GM23338 (cell line): Measurements from ENCODE around the gene SUPT6H. TPM values are rescaled to one million over a fixed set of nuclear protein-coding genes. Genes with fewer than 3 reads are reported as not detected.

ENCODE experiments used
- ATAC-seq: fragments of 200-7000 bp; cut with Tn5 transposase; 3 replicates; pipeline ENCODE4 v1.9.1; 2020
- DNase-seq: peaks from one replicate; pipeline ENCODE4 v3.0.0-alpha.2; 2015; ENCODE audit warnings: low spot score
- H2AFZ ChIP-seq: fragments of 200-600 bp; sonication (generic); 2 replicates; pipeline ENCODE4 v1.8.0; 2016; ENCODE audit warnings: antibody characterized with exemption, mild to moderate bottlenecking, moderate library complexity
- H3F3A ChIP-seq: fragments of 200-600 bp; sonication (generic); replicated peaks from 2 replicates; pipeline ENCODE4 v1.8.0; 2017; ENCODE audit warnings: antibody characterized with exemption, mixed run types, low read depth
- H3K27ac ChIP-seq: fragments of 200-600 bp; sonication (generic); 2 replicates; pipeline ENCODE4 v1.6.1; 2016; ENCODE audit warnings: low read depth
- H3K27me3 ChIP-seq: fragments of 200-600 bp; sonication (generic); 2 replicates; pipeline ENCODE4 v1.8.0; 2016; ENCODE audit warnings: mild to moderate bottlenecking, mixed run types, moderate library complexity; ENCODE audit not compliant: insufficient read depth
- H3K36me3 ChIP-seq: fragments of 200-600 bp; sonication (generic); 2 replicates; pipeline ENCODE4 v1.8.0; 2016; ENCODE audit warnings: mild to moderate bottlenecking; ENCODE audit not compliant: insufficient read depth
- H3K4me1 ChIP-seq: fragments of 200-600 bp; sonication (generic); 2 replicates; pipeline ENCODE4 v1.8.0; 2016; ENCODE audit warnings: mild to moderate bottlenecking, moderate library complexity; ENCODE audit not compliant: insufficient read depth
- H3K4me2 ChIP-seq: fragments of 200-600 bp; sonication (generic); 2 replicates; pipeline ENCODE4 v1.7.1; 2017; ENCODE audit warnings: mixed run types
- H3K4me3 ChIP-seq: fragments of 200-600 bp; sonication (generic); 2 replicates; pipeline ENCODE4 v1.6.1; 2016; ENCODE audit warnings: mixed run types
- H3K79me2 ChIP-seq: fragments of 200-600 bp; sonication (generic); replicated peaks from 2 replicates; pipeline ENCODE4 v1.8.0; 2017; ENCODE audit warnings: mild to moderate bottlenecking; ENCODE audit not compliant: insufficient read depth
- H3K9me2 ChIP-seq: fragments of 200-600 bp; sonication (generic); 2 replicates; pipeline ENCODE4 v1.8.0; 2017; ENCODE audit not compliant: insufficient read depth
- H4K20me1 ChIP-seq: fragments of 200-600 bp; sonication (generic); replicated peaks from 2 replicates; pipeline ENCODE4 v1.8.0; 2017; ENCODE audit warnings: mild to moderate bottlenecking; ENCODE audit not compliant: insufficient read depth
- H3K27ac Mint-ChIP-seq: 2 replicates; pipeline ENCODE4 v1.8.0; 2020; ENCODE audit warnings: inconsistent platforms, mild to moderate bottlenecking, moderate library complexity, mixed read lengths
- H3K27me3 Mint-ChIP-seq: 3 replicates; pipeline ENCODE4 v1.8.0; 2022; ENCODE audit warnings: low read depth, mild to moderate bottlenecking, moderate library complexity, mixed read lengths, inconsistent platforms; ENCODE audit not compliant: insufficient read depth, poor library complexity
- H3K36me3 Mint-ChIP-seq: 3 replicates; pipeline ENCODE4 v1.8.0; 2021; ENCODE audit warnings: low read depth, mild to moderate bottlenecking, inconsistent platforms, moderate library complexity, mixed read lengths
- H3K4me1 Mint-ChIP-seq: 3 replicates; pipeline ENCODE4 v1.8.0; 2020; ENCODE audit warnings: mild to moderate bottlenecking, inconsistent platforms, mixed read lengths
- H3K4me3 Mint-ChIP-seq: 3 replicates; pipeline ENCODE4 v1.8.0; 2021; ENCODE audit warnings: moderate library complexity, mild to moderate bottlenecking, inconsistent platforms, mixed read lengths
- H3K9me3 Mint-ChIP-seq: 3 replicates; pipeline ENCODE4 v1.8.0; 2020; ENCODE audit warnings: moderate library complexity, mild to moderate bottlenecking, inconsistent platforms, mixed read lengths
- CREB1 ChIP-seq: fragments of 250-450 bp; sonication (Bioruptor Pico); IDR thresholded peaks from 2 replicates; pipeline ENCODE4 v1.5.0; 2020; ENCODE audit warnings: low read depth, mild to moderate bottlenecking, moderate library complexity
- POLR2AphosphoS5 ChIP-seq: IDR thresholded peaks from 2 replicates; pipeline ENCODE4 v1.6.1; 2016; ENCODE audit warnings: antibody characterized with exemption, low read depth
- STAT1 ChIP-seq: IDR thresholded peaks from one replicate; pipeline ENCODE4 v1.6.1; 2016; ENCODE audit warnings: antibody characterized with exemption; ENCODE audit not compliant: unreplicated experiment
- ZNF114 ChIP-seq: fragments of 250-450 bp; sonication (Bioruptor Pico); IDR thresholded peaks from 2 replicates; pipeline ENCODE4 v1.5.0; 2020; ENCODE audit warnings: mild to moderate bottlenecking, moderate library complexity
- ZNF331 ChIP-seq: fragments of 250-450 bp; sonication (Bioruptor Pico); IDR thresholded peaks from 2 replicates; pipeline ENCODE4 v1.5.0; 2020; ENCODE audit warnings: low read depth, mild to moderate bottlenecking, moderate library complexity
- polyA plus RNA-seq: library from polyadenylated mRNA; unstranded; fragments of >200 nt; fragmentation: Nextera tagmentation; extraction: Ambion mirVana; gene quantifications from 2 replicates; pipeline ENCODE4 v1.2.1, GENCODE V29; 2016
- total RNA-seq: library from RNA; depleted of rRNA; stranded (reverse); fragments of >200 nt; shearing (Covaris generic); gene quantifications from 2 replicates; pipeline ENCODE4 v1.2.3, GENCODE V29; 2014
- TF ChIP-seq, protein P1 (sequence below): fragments of 250-450 bp; sonication (Bioruptor Pico); IDR thresholded peaks from 2 replicates; pipeline ENCODE4 v1.5.0; 2020; ENCODE audit warnings: mild to moderate bottlenecking, moderate library complexity

Gene SUPT6H
- total and polyA plus RNA-seq, 2 experiments from 2014 or later: 17.8 to 70.7 TPM

DNA sequence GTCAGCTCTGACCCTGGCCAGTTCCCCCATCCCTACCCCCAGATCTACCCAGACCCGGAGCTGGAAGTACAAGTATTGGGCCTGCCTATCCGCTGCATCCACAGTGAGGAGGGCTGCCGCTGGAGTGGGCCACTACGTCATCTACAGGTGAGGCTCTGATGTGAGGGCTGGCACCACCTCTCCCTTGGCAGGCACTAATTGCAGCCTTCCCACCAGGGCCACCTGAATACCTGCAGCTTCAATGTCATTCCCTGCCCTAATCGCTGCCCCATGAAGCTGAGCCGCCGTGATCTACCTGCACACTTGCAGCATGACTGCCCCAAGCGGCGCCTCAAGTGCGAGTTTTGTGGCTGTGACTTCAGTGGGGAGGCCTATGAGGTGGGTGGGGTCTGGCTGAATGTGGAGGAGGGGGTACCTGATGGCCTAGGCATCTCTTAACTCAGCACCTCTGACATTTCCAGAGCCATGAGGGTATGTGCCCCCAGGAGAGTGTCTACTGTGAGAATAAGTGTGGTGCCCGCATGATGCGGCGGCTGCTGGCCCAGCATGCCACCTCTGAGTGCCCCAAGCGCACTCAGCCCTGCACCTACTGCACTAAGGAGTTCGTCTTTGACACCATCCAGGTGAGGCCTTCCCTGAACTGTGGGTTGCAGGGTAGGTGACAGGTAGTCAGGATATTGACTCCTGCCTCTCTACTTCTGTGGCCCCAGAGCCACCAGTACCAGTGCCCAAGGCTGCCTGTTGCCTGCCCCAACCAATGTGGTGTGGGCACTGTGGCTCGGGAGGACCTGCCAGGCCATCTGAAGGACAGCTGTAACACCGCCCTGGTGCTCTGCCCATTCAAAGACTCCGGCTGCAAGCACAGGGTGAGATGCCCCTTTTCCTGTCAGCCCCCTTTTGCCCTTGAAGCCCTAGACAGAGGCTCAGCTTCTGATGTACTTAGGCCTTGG is 86.1 kb downstream of the SUPT6H start (continued):
- TF ChIP-seq, protein P1, sequence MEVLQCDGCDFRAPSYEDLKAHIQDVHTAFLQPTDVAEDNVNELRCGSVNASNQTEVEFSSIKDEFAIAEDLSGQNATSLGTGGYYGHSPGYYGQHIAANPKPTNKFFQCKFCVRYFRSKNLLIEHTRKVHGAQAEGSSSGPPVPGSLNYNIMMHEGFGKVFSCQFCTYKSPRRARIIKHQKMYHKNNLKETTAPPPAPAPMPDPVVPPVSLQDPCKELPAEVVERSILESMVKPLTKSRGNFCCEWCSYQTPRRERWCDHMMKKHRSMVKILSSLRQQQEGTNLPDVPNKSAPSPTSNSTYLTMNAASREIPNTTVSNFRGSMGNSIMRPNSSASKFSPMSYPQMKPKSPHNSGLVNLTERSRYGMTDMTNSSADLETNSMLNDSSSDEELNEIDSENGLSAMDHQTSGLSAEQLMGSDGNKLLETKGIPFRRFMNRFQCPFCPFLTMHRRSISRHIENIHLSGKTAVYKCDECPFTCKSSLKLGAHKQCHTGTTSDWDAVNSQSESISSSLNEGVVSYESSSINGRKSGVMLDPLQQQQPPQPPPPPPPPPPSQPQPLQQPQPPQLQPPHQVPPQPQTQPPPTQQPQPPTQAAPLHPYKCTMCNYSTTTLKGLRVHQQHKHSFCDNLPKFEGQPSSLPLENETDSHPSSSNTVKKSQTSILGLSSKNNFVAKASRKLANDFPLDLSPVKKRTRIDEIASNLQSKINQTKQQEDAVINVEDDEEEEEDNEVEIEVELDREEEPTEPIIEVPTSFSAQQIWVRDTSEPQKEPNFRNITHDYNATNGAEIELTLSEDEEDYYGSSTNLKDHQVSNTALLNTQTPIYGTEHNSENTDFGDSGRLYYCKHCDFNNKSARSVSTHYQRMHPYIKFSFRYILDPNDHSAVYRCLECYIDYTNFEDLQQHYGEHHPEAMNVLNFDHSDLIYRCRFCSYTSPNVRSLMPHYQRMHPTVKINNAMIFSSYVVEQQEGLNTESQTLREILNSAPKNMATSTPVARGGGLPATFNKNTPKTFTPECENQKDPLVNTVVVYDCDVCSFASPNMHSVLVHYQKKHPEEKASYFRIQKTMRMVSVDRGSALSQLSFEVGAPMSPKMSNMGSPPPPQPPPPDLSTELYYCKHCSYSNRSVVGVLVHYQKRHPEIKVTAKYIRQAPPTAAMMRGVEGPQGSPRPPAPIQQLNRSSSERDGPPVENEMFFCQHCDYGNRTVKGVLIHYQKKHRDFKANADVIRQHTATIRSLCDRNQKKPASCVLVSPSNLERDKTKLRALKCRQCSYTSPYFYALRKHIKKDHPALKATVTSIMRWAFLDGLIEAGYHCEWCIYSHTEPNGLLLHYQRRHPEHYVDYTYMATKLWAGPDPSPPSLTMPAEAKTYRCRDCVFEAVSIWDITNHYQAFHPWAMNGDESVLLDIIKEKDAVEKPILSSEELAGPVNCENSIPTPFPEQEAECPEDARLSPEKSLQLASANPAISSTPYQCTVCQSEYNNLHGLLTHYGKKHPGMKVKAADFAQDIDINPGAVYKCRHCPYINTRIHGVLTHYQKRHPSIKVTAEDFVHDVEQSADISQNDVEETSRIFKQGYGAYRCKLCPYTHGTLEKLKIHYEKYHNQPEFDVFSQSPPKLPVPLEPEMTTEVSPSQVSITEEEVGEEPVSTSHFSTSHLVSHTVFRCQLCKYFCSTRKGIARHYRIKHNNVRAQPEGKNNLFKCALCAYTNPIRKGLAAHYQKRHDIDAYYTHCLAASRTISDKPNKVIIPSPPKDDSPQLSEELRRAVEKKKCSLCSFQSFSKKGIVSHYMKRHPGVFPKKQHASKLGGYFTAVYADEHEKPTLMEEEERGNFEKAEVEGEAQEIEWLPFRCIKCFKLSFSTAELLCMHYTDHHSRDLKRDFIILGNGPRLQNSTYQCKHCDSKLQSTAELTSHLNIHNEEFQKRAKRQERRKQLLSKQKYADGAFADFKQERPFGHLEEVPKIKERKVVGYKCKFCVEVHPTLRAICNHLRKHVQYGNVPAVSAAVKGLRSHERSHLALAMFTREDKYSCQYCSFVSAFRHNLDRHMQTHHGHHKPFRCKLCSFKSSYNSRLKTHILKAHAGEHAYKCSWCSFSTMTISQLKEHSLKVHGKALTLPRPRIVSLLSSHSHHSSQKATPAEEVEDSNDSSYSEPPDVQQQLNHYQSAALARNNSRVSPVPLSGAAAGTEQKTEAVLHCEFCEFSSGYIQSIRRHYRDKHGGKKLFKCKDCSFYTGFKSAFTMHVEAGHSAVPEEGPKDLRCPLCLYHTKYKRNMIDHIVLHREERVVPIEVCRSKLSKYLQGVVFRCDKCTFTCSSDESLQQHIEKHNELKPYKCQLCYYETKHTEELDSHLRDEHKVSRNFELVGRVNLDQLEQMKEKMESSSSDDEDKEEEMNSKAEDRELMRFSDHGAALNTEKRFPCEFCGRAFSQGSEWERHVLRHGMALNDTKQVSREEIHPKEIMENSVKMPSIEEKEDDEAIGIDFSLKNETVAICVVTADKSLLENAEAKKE (CRISPR knock-in tag): no peak
- no peak; the same call in 1 of the 2 replicates for TF ChIP-seq POLR2AphosphoS5
- TF ChIP-seq STAT1: no peak
- no peak for TF ChIP-seq ZNF114

DNA sequence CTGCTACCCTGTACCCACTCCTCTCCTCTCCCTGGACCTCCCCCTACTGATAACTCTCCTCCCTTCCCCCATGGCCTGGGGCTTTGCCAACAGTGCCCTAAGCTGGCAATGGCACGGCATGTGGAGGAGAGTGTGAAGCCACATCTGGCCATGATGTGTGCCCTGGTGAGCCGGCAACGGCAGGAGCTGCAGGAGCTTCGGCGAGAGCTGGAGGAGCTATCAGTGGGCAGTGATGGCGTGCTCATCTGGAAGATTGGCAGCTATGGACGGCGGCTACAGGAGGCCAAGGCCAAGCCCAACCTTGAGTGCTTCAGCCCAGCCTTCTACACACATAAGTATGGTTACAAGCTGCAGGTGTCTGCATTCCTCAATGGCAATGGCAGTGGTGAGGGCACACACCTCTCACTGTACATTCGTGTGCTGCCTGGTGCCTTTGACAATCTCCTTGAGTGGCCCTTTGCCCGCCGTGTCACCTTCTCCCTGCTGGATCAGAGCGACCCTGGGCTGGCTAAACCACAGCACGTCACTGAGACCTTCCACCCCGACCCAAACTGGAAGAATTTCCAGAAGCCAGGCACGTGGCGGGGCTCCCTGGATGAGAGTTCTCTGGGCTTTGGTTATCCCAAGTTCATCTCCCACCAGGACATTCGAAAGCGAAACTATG is 87.0 kb downstream of the SUPT6H start:
- no peak for DNase-seq
- TF ChIP-seq, protein P1 (CRISPR knock-in tag): no peak
- TF ChIP-seq CREB1 (CRISPR knock-in tag) (no peak), STAT1 (no peak), ZNF331 (CRISPR knock-in tag) (no peak)

More for the DNA sequence above, 87.0 kb downstream of the SUPT6H start:
- H3K27me3 Mint-ChIP-seq: peaks cover 55% of the 10 kb centered on the region
- peaks cover 40% of the 10 kb centered on the region for H3K4me1 Mint-ChIP-seq
- H3K27ac Mint-ChIP-seq: 0 out of 2 replicates have a peak overlapping the region, but pooled peaks have one; percentile 83
- no peak for ATAC-seq
- Histone ChIP-seq H3K27me3 (no peaks in the 10 kb centered on the region), H3K4me1 (peaks cover 28% of the 10 kb centered on the region), H3K4me3 (no peak overlapping the region), H3K27ac (peak overlapping the region; percentile 99), H3K4me2 (no peak overlapping the region), H3K79me2 (peaks cover 32% of the 10 kb centered on the region), H3K36me3 (peaks cover 34% of the 10 kb centered on the region), H3F3A (peaks cover 73% of the 10 kb centered on the region), H4K20me1 (peaks cover 23% of the 10 kb centered on the region), H3K9me2 (no peaks in the 10 kb centered on the region), H2AFZ (no peak overlapping the region)
- H3K9me3 Mint-ChIP-seq: no peaks in the 10 kb centered on the region
- H3K4me3 Mint-ChIP-seq: no peak overlapping the region
- H3K36me3 Mint-ChIP-seq: peaks cover 80% of the 10 kb centered on the region
